ENCODE results near the gene GLP2R.

The GLP2R gene

DNA sequence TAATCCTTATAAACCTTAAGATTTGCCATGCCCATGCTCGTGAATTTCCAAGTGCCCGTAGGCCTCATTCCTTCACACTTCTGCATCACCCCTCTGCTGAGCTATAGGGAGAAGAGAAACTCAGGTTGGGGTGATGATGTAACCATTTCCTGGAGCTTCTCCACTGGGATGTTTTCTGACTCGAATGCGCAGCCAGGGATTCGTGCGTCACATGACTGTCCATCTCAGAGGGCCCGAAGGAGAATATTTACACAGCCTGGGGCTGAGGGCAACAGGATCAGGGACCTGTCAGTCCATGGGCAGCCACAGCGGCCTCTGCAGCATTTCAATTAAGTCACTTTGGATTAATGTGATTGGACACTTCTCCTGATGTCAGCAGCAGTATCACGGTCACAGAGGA, 12.6 kb upstream of the GLP2R start:
- DNase-seq (ENCODE audit: low read depth in 1 of 2, low spot score in 1 of 2), result no peak

DNA sequence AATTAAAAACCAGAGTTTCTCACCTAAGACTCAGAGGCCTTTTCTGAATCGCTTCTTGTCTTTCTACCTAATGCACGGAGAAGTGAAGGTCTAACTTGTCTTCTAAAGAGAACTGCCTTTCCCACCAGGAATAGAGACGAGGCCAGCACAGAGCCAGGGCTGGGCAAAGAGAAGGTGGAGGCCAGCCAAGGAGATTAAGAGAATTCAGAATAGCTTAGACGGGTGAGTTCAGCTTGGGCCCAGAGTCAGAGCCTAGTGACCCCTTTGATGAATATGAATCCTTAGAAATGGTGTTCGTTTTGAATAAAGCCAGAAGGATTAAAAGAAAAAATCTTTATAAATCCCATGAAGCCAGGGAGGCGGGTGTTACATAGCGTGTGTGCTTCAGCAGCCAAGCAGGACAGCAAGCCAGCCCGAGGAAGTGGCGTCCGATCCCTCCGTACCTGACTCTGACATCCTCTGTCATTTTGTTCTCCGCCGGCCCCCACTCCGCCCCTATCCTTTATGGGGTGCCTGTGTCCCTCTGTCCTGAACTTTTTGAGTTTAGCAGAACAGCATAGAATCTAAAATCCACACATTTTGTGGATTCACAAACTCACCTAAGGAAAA, 11.3 kb upstream of the GLP2R start:
- DNase-seq (ENCODE audit: low read depth in 1 of 2, low spot score in 1 of 2), result no peak

DNA sequence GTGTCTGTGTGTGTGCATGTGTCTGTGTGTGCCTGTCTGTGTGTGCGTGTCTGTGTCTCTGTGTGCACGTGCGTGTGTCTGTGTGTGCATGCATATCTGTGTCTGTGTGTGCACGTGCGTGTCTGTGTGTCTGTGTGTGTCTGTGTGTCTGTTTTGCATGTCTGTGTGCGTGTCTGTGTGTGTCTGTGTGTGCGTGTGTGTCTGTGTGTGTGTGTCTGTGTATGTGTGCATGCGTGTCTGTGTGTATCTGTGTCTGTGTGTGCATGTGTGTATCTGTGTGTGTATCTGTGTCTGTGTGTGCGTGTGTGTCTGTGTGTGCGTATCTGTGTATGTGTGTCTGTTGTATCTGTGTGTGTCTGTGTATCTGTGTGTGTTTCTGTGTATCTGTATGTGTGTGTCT, 9.3 kb upstream of the GLP2R start:
- no peak for DNase-seq (ENCODE audit: low read depth in 1 of 2, low spot score in 1 of 2)

DNA sequence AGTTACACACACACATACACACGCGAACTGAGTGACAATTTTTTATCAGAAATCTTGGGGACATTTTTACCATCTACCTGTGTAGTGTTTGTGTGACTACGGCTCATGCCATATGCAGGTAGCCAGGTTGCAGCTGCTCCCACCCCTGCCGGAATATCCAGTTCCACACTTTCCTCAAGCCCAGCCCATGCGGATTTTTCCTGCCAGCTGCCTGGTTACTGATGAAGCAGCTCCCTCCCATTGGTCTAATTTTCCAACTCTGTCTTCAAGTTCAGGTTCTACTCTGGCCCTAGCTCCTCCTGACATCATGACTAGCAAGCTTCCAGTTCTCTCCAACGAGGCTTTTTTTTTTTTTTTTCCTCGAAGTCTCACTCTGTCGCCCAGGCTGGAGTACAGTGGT, 8.6 kb upstream of the GLP2R start:
- no peak for DNase-seq (ENCODE audit: low read depth in 1 of 2, low spot score in 1 of 2)

DNA sequence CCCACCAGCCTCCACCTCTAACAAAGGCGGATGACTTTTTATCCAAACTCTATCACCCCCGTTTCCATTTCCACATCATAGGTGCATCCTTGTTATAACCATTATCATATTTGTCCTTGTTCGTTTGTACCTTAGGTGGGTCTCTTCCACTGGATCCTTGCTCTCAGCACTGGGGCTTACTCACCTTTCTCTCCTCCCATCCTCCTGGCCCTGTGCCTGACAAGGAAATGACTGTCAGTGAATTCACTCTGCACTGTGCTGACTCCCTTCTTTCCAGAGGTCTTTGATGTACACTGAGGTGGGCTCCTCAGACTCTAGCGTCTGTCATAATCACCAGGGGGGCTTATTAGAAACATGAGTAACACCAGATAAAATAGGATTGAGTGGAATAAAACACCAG, 7.0 kb upstream of the GLP2R start:
- no peak for DNase-seq (ENCODE audit: low read depth in 1 of 2, low spot score in 1 of 2)

DNA sequence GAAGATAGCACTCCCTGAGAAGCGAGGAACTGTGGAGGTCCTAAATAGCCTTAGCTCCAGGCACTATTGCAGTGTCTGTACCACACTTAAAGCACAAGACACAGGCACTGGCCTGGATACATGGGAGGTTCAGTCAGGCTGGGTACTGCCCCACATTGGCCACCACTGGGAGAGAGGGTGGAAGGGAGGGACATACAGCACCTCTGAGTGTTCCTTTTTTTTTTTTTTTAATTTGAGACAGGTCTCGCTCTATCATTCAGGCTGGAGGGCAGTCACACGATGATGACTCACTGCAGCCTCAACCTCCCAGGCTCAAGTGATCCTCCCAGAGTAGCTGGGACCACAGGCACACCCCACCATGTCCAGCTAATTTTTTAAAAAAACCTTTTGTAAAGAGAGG, 5.3 kb upstream of the GLP2R start:
- no peak for DNase-seq (ENCODE audit: low read depth in 1 of 2, low spot score in 1 of 2)

DNA sequence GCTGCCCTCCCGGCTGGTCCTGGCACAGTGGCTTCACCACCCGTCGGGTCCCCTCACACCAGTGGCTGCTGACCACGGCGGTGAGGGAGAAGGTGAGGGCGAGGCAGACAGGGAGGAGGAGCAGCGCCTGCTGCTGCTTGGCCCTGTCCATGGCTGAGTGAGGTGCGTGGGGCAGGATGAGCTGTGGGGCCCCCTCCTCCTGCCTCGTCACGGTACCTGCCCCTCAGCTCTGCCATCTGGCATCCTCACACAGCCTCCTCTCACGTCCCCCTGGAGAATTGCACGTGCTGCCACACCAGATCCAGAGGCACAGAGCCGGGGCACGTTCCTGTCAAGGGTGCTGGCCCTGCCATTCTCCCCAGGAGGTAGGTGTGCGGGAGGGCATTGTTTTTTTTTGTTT, 3.8 kb upstream of the GLP2R start, which contains the start of gene GSG1L2:
Gene GSG1L2 (minus strand): TSS at position 159 of the 400 bp plus-strand sequence. CDS start 8 bp downstream, at position 151.
- DNase-seq (ENCODE audit: low read depth in 1 of 2, low spot score in 1 of 2), result no peak

DNA sequence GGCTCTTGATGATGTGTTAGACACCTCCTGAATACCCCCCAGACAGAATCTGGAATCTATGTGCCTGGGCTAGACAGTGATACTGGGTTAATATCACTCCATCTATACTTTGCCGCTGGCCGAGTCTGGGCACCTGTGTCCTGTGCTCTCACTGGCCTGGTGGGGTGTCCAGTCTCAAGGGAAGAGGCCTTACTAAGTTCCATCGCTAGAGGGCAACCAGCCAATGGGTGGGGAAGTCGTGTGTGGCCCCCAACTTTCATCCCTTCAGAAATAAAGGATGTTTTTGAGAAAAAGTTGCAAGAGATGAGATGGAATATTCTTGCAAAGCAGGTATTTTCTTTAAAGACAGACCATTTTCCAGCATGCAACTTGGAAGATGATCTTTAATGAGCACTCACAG, 1.6 kb upstream of the GLP2R start:
- DNase-seq (ENCODE audit: low read depth in 1 of 2, low spot score in 1 of 2), result no peak

DNA sequence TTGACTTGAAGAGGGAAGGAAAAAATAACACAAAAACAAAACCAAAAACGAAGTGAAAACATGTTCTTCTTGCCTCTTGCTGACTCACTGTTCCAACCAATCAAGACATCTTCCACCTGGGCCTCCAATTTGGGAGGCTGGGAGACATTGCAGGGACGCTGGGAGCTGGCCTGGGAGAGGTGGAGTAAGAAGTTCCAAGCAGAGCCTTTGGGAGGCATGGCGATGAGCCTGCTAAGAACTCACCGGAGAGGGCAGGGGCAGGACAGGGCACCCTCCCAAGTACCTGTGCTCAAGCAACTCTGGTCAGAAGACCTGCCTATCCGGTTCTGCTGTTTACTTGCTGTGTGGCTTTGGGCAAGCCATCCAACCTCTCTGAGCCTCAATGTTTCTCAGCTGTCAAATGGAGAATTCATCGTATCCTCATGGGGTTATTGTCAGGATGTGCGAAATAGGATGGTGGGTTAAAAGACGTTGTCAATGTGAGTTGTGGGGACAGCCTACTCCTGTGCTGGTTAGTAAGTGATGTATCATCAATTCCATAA, 856 bp upstream of the GLP2R start:
- DNase-seq (ENCODE audit: low read depth in 1 of 2, low spot score in 1 of 2), result no peak

DNA sequence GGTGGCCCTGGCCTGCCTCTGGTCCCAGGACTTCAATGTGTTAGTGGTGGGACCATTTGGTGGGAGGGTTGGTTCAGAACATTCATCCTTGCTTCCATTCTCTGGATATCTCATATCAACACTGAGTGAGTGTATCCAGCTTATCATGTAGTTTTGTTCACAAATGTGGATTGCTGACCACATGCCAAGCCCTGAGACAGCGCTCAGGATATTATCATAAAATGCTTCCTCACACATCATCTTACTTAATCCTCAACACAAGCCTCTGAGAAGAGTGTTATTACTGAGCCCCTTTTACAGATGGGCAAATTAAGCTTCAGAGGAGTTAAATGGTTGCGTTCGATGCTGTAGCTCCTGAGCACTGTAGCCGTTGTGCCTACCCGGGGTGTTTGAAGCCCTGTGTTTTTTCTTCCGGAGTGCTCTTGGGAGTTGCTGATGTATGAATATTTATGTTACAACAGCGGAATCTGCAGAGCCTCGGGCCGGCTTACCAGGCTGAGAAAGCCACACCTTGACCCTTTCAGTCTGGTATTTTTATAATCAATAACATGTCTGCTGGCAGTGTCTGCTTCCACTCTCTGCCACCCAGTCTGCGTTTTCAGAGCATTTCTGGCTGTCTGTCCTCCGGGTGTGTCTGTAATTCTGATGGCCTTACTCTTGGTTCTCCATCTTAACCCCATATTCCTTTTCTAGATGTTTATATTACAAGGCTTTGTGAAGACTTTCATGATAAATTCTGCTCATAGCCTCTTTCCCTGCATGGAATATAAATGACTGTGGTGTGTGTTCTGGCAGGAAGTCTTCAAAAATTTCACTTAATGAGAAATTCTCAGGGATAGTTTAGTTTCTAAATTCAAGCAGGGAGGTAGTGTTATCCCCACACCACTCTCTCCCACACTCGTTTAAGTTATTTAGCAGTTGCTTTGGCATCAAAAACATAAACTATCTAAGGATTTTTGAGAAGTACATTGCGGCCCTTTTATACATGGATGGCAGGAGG, 2.9 kb downstream of the GLP2R start:
- DNase-seq (ENCODE audit: low read depth in 1 of 2, low spot score in 1 of 2), result no peak

DNA sequence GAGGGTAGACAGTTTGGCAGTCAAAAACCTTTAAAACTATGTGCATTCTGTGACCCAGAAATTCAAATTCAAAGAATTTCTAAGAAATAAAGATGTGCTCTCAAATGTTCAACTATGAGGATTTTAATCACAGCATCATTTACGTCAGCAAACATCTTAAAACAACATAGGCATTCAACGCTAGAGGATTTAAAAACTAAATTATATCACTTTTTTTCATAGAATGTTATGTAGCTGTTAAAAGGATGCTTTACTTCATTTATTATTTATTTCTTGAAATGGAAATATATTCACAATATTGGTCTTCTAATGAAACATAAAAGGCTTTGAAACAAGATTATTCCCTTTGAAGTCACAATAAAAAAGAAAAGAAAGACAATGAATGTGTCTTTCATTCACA, 3.6 kb downstream of the GLP2R start:
- no peak for DNase-seq (ENCODE audit: low read depth in 1 of 2, low spot score in 1 of 2)

DNA sequence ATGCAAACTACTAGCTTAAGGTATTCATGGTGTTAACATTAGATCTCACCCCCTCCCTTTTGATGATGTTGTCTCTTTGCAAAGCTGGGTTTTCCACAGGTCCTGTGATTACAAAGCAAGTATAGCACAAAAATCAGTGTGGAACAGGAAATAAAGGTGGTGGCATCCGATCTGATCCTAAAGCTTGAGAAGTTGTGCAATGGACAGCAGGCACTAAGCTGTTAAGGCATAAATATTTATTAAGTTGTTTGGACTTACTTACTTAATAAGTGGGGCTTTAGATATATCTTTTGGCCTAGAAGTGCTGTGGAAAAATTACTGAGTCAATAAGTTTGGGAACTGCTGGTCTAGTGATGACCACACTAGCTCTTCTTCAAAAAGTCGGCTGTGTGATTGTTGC, 5.0 kb downstream of the GLP2R start:
- DNase-seq (ENCODE audit: low read depth in 1 of 2, low spot score in 1 of 2), result no peak

DNA sequence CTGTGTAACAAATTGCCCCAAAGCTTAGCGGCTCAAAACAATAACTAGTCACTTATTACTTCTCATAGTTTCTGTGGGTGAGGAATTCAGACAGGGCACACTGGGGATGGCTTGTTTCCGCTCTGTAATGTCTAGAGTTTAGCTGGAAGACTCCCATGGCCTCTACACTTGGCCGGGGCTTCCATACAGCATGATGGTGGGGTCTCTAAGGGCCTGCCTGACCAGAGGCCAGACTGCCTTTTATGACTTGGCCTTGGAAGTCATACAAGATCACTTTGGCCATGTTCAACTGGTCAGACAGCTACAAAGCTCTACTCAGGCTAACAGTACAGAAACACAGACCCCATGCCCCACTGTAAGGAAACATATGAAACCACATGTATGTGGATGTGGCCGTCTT, 8.2 kb downstream of the GLP2R start:
- DNase-seq (ENCODE audit: low read depth in 1 of 2, low spot score in 1 of 2), result no peak

DNA sequence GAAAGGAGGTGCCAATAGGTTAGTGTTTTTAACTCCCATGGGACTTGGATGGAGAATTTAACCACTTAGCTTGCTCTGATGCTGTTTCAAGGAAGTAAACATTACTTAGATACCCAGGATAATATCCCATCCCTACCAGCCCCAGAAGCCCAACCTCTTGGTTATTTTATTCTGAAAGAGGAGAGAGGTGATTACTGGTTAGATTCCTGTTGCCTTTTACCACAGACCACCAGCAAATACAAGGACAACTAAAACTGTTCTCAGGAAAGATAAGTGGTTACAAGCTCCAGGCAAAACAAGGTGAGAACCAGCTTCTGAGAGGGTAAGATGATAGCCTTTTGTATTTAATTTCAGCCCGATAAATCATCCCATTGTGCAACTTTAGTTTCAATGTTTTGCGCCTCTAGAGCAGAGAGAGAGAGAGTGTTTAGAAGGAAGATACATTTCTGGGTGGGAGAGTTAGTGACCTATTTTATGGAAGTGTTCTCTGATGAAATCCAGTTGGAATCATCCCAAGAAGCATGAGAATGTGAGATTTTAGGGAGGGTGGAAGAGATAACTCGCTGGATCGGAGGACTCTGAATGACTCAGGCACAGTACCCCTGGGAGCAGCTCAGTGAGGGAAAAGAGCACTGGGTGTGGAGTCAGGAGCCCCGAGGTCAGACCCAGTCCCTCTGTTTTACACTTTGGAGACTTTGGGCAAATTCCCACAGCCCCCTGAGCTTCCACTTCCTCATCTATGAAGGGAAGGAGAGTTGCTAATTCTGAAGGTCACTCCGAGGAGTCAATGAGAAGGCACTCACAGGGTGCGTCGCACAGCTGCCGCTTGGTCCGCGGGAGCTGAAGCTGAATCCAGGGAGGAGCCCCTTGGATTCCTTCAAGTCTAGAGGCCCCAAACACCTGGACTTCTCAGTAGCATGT, 12.1 kb downstream of the GLP2R start:
- DNase-seq (ENCODE audit: low read depth in 1 of 2, low spot score in 1 of 2), result no peak

DNA sequence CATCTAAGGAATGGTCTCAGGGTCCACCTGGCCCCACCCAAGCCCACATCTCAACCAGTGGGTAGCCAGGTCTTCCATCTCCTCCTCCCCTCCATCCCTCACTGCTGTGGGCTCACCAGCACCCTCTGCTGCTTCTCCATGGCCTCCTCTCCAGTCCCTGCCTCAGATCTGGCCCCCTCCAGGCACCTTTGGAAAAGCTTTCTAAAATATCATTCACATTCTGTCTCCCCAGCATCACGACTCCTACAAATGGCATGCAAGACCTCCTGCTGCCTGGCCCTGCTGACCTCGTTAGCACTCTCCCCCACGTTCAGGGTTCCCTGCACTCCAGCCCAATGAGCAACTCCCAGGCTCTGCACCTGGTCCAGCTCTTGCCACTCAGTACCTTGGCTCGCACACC, 13.7 kb downstream of the GLP2R start:
- no peak for DNase-seq (ENCODE audit: low read depth in 1 of 2, low spot score in 1 of 2)

DNA sequence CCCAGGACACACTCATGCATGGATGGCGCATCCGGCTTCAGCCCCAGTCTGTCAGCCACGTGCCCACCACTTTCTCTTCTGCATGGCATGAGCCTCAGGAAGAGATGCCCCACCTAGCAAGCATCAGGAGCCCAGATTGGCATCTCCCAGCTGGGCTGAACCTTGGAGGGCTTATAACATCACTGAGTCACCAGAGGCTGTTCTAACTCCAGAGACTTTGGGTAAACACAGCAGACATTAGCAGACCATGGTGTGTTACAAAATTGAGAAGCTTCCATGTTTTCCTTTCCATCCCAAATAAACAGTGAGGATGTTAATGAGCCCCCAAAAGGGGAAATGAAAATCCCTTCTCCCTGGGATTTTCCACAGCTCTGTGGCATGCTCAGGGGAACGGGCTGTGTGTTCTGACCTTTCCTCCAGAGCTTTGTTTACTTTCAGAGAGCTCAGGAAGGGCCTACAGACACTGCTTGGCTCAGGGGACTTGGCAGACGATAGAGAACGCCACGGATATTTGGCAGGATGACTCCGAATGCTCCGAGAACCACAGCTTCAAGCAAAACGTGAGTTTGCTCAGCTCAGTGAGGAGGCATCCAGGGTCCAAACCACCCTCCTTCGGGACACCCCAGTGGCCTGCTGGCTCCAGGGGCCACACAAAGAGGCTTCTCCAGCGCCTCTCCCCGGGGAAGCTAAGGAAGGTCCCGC, 16.5 kb downstream of the GLP2R start:
- DNase-seq (ENCODE audit: low read depth in 1 of 2, low spot score in 1 of 2), result no peak

DNA sequence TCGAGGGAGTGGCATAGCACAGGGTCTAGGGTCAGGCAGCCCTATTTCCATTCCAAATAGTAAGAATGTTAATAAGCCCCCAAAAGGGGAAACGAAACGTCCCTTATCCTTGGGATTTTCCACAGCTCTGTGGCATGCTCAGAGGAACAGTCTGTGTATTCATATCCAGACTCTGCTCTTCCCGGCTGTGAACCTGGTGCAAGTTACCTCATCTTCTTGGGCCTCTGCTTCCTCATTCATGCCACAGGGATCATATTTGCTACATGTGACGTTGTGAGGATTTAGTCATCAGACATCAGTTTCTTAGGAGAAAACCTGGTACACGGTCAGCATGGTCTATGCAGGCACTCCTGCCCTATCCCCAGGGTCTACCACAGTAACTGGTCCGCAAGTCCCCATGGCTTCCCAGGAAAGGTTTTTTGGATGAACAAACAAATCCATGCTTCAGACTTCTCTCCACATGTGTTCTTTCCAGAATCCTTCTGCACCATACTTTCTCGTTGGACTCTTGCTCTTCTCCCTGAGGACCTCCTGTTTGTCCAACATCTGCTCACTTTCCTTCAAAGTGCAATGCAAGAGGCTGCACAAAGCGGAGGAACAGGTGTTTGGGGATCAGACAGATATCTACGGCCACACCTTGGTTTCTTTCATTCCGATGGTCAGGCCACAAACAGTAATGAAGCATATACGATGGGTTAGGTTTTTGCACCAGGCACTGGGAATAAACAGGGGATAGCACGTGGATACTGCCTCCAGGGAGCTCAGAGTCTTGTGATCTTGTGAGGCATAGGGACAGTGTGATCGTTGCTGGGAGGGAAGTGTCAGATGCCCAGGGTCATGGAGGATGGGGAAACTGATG, 17.7 kb downstream of the GLP2R start:
- no peak for DNase-seq (ENCODE audit: low read depth in 1 of 2, low spot score in 1 of 2)

DNA sequence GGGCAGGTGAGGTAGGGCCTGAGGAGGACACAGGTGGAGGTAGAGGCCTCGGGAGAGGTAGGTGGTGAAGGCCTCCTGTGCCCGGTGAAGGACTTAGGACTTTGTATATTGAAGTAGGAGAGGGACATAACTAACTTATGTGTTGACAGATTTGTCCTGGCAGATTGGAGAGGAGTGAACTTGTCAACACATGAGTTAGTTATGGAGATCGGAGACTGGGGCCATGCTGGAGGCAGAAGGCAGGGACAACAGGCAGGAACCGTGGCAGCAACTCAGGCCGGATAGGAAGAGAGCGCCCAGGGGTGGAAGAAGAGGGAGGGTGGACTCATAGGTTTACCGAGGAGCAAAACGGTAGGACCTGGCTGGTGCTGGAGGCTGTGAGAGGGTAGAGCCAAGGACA, 18.4 kb downstream of the GLP2R start:
- no peak for DNase-seq (ENCODE audit: low read depth in 1 of 2, low spot score in 1 of 2)

DNA sequence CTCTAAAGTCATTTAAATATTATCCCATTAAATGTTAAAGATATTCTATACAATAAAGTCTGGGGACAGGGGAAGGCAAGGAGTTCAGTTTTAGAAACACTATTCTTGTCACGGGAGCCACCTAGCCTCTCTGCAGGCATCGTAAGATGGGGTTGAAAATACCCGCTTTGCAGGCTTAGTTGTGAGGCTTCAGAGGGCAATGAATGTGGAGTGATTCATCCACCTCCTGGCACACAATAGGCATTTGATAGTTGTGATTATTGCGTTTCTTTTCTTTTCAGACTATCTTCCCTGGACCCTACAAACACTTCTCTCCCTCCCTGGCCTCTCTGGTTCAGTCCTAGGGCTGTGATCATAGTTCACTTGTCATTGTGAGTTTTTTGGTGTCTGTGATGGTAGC, 19.6 kb downstream of the GLP2R start:
- no peak for DNase-seq (ENCODE audit: low read depth in 1 of 2, low spot score in 1 of 2)

DNA sequence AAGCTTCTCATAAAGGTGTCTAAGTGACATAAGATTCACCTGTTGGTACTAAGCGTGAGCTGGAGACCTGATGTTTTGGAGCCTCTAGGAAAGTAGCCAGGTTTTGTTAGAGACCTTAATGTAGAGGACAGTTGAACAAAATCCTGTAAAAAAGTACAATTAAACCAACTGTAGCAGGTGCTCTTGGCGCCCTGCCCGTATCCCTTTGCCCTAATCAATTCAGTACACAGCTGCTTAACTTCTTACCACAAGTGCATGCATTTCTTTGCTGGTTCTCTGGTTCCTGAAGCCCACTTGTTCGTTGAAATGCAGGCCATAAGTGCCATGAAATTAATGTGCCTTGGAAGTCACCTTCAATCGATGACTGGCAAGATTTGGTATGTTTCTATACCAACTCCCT, 24.4 kb downstream of the GLP2R start:
- no peak for DNase-seq (ENCODE audit: low read depth in 1 of 2, low spot score in 1 of 2)
